GM21367 (cell line): ENCODE data around the gene RFX3.

Source experiments
- ATAC-seq: cut with Tn5 transposase; IDR thresholded peaks from one replicate; pipeline ENCODE4 v1.9.1; 2021; ENCODE audit not compliant: unreplicated experiment

The RFX3 gene

DNA sequence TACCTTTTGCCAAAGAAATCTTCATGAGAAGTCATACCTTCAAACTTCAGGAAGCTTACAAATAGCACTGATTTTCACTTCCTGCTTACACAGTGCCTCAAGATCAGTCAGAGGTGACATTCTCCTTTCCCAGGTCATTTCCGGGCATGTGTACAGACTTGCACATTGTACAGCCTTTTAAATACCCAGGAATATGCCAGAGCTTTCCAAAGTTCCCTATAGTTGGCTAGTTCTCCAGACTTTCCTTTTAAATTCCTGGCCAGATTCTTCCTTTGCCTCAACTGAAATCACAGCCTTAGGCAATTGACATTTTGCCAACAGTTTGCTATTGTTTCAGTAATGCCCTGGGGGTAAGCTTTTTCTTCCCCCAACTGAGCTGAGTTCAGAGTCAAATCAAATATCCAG is 47.2 kb downstream of the RFX3 start:
- peak; percentile 39 for ATAC-seq

- ATAC-seq = no peak
Observed at GRCh38 chr9:3477236-3477834, 48.5 kb downstream of the RFX3 start.

GRCh38 chr9:3475300-3476020 is 50.3 kb downstream of the RFX3 start:
- ATAC-seq = no peak

GRCh38 chr9:3474821-3475220 is 51.0 kb downstream of the RFX3 start:
- no peak for ATAC-seq

DNA sequence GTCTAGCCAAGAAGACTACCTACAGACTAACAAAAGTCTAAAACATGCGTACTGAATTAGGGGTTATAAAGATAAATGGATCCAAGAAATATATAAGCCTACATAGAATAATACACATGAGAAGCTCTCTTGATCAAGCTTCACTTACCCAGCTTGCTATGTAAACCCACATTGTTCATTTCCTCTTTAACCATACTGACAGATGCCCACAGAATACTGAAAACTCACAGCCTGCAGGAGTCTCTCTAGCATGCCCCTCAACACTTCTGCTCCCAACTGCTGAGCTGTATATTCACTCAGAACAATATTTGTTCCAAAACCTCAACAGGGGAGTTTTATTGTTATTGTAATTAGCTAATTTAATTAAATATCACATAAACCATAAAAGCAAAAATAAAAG is 52.4 kb downstream of the RFX3 start:
- ATAC-seq = no peak

- no peak for ATAC-seq
Observed at GRCh38 chr9:3471883-3472282, 53.9 kb downstream of the RFX3 start.

- ATAC-seq = no peak
Observed at GRCh38 chr9:3468421-3469205, 57.2 kb downstream of the RFX3 start.

DNA sequence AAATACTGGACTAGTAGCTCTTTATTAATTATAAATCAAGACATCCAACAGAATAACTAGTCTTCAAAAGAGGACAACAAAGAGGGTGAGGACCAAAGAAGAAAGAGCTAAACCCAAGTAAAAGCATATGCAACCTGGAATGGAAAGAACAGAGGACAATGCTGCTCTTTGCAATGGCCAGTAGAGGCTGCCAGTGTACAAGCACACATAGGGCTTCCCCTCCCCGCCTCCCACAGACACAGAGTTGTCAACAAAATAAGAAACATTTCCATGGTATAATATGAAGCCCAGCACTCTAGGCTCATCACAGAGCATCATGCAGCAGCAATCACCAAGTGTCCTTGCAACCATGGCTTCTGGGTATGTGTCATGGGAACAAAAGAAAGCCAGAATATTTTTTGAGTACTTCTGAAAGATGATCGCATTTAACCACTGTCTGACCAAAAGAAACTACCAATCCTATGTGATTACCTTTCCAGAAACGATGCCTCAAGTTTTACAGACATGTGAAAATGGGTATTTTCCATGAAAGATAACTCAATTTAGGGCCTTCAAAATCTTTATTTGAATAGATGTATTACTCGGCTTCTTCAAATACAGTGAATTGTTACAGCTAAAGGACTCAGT is 58.1 kb downstream of the RFX3 start:
- ATAC-seq = peak; percentile 97

DNA sequence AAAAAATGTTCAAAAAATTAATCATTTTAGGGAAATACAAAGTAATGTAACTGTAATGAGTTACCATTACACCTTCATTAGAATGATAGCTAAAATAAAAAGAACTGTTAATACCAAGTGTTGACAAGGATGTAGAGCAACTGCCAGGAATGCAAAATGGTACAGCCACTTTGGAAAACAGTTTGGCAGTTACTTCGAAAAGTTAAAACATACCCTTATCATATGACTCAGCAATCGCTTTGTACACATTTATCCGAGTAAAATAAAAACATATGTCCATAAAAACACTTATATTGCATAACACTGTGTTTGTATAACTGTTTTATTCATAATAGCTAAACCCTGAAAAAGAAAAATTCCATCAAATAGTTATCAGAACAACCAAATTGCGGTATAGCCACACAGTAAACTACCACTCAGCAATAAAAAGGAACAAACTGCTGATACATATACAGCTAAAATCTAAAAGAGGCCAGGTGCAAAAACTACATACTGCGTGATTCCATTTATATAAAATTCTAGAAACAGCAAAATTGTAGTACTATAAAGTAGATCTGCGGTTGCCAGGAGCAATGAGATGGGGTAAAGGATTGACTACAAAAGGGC is 61.7 kb downstream of the RFX3 start:
- ATAC-seq = no peak

- no peak for ATAC-seq
Observed at GRCh38 chr9:3458806-3459475, 66.9 kb downstream of the RFX3 start.

DNA sequence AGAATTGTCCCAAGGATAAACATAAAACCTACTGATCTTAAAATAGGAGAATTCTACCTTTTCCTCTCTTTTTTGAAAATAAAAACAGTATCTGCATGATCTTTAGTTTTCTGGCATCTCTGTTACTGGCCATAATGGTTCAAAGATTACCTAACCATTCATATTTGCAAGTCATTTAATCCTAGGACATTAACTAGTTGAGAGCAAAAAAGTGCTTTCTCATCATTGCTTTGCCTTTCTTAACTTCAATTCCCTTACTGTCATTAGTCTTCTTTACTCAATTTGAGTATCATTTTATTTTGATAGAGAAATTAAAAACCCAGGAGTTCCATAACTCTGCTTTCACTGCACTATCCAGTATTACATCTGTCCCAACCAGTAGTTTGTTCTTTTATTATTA is 68.6 kb downstream of the RFX3 start:
- ATAC-seq = no peak

- no peak for ATAC-seq
Observed at GRCh38 chr9:3455717-3456116, 70.1 kb downstream of the RFX3 start.

DNA sequence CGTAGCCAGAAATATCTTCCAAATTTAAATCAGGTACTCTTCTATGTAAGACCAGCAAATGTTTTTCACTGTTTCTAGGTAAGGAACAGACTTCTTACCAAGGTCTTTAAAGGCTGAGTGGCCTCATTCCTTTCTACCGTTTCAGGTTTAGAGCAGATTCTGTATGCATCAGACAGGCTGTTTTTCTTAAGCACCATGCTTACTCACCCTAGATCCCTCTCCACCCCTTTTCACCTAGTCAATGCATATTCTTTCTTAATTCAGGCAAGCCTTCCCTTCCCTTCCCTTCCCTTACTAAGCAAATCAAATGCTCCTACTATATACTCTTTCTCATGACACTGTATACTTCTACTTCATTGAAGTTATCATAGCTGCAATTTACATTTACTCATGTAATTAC is 70.7 kb downstream of the RFX3 start:
- no peak for ATAC-seq

DNA sequence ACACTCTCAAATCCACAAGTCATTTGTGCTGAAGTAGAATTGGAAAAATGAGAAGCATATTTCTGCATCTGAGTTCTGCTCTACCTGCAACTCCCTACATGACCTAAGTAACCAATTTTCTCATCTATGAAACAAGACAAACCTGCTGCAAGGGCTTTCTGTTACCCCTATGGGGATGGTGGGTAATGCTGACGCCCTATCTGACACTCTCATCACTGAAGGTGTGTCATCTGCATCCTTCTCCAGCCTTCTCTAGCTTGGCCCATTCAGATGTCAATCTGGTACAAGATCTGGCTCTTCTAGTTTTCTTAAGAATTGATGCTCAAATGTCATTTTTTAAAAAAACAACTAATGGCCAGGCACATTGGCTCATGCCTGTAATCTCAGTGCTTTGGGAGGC is 73.8 kb downstream of the RFX3 start:
- ATAC-seq = no peak

DNA sequence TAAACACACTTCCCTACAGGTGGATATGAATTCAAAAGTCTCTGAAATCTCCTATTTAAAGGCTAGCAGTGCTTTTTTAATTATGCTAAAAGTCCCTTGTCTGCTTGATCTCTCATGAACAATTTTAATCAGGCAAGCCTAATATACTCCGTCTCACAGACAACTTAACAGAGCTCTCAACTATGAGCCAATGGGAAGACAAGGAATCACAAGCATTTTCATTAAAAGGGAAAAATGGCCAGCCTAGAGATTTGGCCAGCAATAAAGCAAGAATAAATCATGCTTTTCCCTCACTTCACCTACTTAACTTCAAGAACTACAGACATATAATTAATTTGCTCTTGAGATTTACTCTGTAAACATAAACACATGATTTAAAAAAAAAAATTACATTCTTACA is 78.0 kb downstream of the RFX3 start:
- ATAC-seq = no peak

DNA sequence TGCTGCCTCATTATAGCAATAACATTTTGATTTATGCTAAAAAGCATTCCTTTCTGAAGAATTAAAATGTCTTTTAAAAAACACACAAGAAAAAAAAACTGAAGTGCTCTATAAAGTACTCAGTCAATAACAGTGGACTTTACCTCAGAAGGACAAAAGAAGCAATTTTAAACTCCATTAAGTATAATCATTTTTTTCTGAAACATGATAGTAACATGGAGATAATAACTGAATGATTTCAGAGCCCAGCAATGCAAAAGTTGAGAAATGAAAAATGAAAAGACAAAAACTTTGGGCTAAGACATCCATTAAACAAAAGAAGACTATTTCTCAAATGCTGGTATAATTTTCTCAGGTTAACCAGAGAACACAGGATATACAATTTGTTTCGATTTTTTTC is 78.7 kb downstream of the RFX3 start:
- no peak for ATAC-seq

DNA sequence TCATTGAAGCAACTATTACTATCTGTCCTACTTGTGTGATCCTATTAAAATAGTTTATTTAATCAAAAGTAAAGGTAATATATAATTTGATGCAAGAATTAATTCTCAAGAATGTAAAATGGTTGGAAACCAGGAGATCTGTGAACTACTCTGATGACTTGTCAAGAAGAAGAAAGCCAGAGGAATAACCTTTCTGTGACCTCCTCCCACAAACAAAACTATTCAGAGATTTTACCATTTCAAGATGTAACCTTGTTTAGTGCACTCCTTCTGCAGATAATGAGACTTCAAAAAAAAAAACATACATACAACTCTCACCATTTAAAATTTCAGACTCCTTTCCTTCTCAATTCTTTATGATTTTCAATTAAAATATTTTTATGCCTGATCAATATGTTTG is 79.5 kb downstream of the RFX3 start:
- no peak for ATAC-seq

- ATAC-seq = no peak
Observed at GRCh38 chr9:3444016-3444415, 81.8 kb downstream of the RFX3 start.

DNA sequence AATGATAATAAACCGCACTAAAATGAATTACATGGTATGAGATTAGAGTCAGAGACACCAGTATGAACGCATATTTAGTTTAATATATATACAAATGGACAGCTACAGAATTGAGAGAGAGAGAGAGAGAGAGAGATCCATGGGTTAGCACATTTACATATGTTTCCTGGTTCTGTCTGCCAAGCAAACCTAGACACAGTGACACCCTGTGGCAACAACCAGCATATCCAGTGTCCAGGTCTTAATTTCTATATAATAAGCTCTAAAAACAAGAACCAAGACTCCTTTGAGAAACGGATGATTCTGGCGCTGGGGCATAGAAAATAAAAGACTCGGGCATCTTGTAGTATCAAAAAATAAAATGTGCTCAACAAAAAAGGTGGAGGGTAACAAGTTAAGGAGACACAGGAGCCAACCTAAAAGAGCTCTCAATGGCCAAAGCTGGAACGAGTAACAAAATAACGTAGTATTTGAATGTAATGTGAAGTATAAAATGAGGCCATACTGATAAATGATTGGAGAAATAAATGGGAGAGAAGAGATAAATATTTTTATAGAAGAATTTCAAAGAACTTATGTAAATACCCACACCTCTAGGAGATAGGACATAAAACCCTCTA is 84.5 kb downstream of the RFX3 start:
- peak; percentile 93 for ATAC-seq
